OCI-LY7 (cell line): ENCODE results near the gene MGA. TPM values are rescaled to one million over a fixed set of nuclear protein-coding genes. Genes with fewer than 3 reads are reported as not detected.

Experiments used
- BruUV-seq: library from RNA; stranded (reverse); fragments of 400-500 nt; replicated peaks from 2 replicates; lab custom pipeline; 2021; lab: Mats Ljungman, UMichigan
- CTCF ChIA-PET: fragments of 300-600 bp; sonication (Branson Sonifier 250); formaldehyde crosslinking; loops from one replicate; lab custom pipeline; 2022; ENCODE audit warnings: antibody characterized with exemption; ENCODE audit not compliant: unreplicated experiment; lab: Charles Lee
- POLR2A ChIA-PET: fragments of 300-600 bp; sonication (Branson Sonifier 250); formaldehyde crosslinking; loops from one replicate; lab custom pipeline; 2022; ENCODE audit warnings: antibody characterized with exemption; lab: Charles Lee
- DNase-seq: peaks from one replicate; pipeline ENCODE4 v3.0.0-alpha.2; 2015; ENCODE audit warnings: low spot score
- H2AFZ ChIP-seq: fragments of 200-600 bp; sonication (generic), shearing (Covaris generic); 2 replicates; pipeline ENCODE4 v1.6.1; 2014; ENCODE audit warnings: mild to moderate bottlenecking, antibody characterized with exemption, low read length, moderate library complexity
- H3K27ac ChIP-seq: fragments of 200-600 bp; sonication (generic); 2 replicates; pipeline ENCODE4 v1.5.1; 2014; ENCODE audit warnings: mixed run types, low read depth, mild to moderate bottlenecking, moderate library complexity, low read length, inconsistent platforms; ENCODE audit not compliant: poor library complexity, severe bottlenecking
- H3K36me3 ChIP-seq: fragments of 200-600 bp; sonication (generic); 2 replicates; pipeline ENCODE4 v1.6.1; 2014; ENCODE audit warnings: mild to moderate bottlenecking, antibody characterized with exemption, low read length, moderate library complexity, mixed read lengths; ENCODE audit not compliant: insufficient read depth
- H3K4me1 ChIP-seq: fragments of 200-600 bp; sonication (generic); 2 replicates; pipeline ENCODE4 v1.5.1; 2014; ENCODE audit warnings: mild to moderate bottlenecking, low read length; ENCODE audit not compliant: insufficient read depth, poor library complexity, severe bottlenecking
- H3K4me2 ChIP-seq: fragments of 200-600 bp; sonication (generic); 2 replicates; pipeline ENCODE4 v1.6.1; 2014; ENCODE audit warnings: mild to moderate bottlenecking, low read length
- H3K4me3 ChIP-seq: fragments of 200-600 bp; sonication (generic); 2 replicates; pipeline ENCODE4 v1.5.1; 2014; ENCODE audit warnings: mild to moderate bottlenecking, low read depth, low read length; ENCODE audit not compliant: poor library complexity, severe bottlenecking
- H3K79me2 ChIP-seq: fragments of 200-600 bp; sonication (generic); 2 replicates; pipeline ENCODE4 v1.6.1; 2016; ENCODE audit warnings: low read depth, mild to moderate bottlenecking, low read length, moderate library complexity, mixed read lengths; ENCODE audit not compliant: insufficient read depth
- H3K9me2 ChIP-seq: fragments of 200-600 bp; sonication (generic); 2 replicates; pipeline ENCODE4 v1.6.1; 2016; ENCODE audit warnings: mild to moderate bottlenecking, low read length, mixed read lengths; ENCODE audit not compliant: insufficient read depth
- H3K9me3 ChIP-seq: fragments of 200-600 bp; sonication (generic); 2 replicates; pipeline ENCODE4 v1.6.1; 2014; ENCODE audit warnings: mild to moderate bottlenecking, mixed run types, low read length, mixed read lengths
- H4K20me1 ChIP-seq: fragments of 200-600 bp; sonication (generic); 2 replicates; pipeline ENCODE4 v1.6.1; 2014; ENCODE audit warnings: mild to moderate bottlenecking, antibody characterized with exemption, low read length, moderate library complexity, mixed read lengths; ENCODE audit not compliant: insufficient read depth
- CTCF ChIP-seq: fragments of 200-600 bp; sonication (generic); conservative IDR thresholded peaks from 2 replicates; pipeline ENCODE4 v1.5.1; 2014; ENCODE audit warnings: mild to moderate bottlenecking, antibody characterized with exemption, low read length, moderate library complexity, mixed read lengths
- EZH2phosphoT487 ChIP-seq: fragments of 200-600 bp; sonication (generic); IDR thresholded peaks from 2 replicates; pipeline ENCODE4 v1.6.1; 2018; ENCODE audit warnings: low read depth, borderline replicate concordance, mild to moderate bottlenecking, mixed run types, antibody characterized with exemption, low read length, moderate library complexity, mixed read lengths
- intact Hi-C: fragments of 100-400 bp; cut with micrococcal nuclease; formaldehyde crosslinking; loops from one replicate; pipeline ENCODE4 v1.10.0; 2022; ENCODE audit not compliant: unreplicated experiment
- total RNA-seq, 2 experiments: library from RNA; depleted of rRNA in 1 of 2; stranded (reverse); fragments of >200 nt in 1 of 2; shearing (Covaris generic) in 1 of 2; gene quantifications; 2 replicates each; pipeline ENCODE4 v1.2.3, GENCODE V29; 2014 to 2022

Gene MGA
- total RNA-seq, 2 experiments from 2014 or later, result 48.8 to 59.1 TPM

- Histone ChIP-seq H3K36me3 (peaks cover 4% of the 10 kb centered on the region; the same call in 1 of the 2 replicates), H3K4me3 (peak overlapping the region; percentile 4), H3K4me2 (peak overlapping the region; percentile 53), H3K4me1 (peaks cover 82% of the 10 kb centered on the region), H2AFZ (no peak overlapping the region; the same call in 1 of the 2 replicates), H3K79me2 (peaks cover 9% of the 10 kb centered on the region; the same call in 1 of the 2 replicates), H3K9me2 (no peaks in the 10 kb centered on the region), H3K27ac (peak overlapping the region; percentile 53), H4K20me1 (no peaks in the 10 kb centered on the region), H3K9me3 (no peaks in the 10 kb centered on the region)
- no peak for TF ChIP-seq CTCF
- no peak for TF ChIP-seq EZH2phosphoT487
- ChIA-PET CTCF (no interaction called here), POLR2A (interaction anchor here (1.5 kb wide), 1 partner anchor 9 kb away, joined by 7 read pairs; no protein-coding TSS in a partner anchor)
- intact Hi-C loops, result no loop called here
- peak; percentile 24 for DNase-seq
- no TSS peak for BruUV-seq
These were observed 119.5 kb downstream of the MGA start for GRCh38 chr15:41779662-41780157.

- H3K4me3 ChIP-seq, result peak overlapping the region; percentile 4
- no peaks in the 10 kb centered on the region for H3K9me3 ChIP-seq
- H3K27ac ChIP-seq, result peak overlapping the region; percentile 53
- peak overlapping the region; percentile 53 for H3K4me2 ChIP-seq
- no peak for DNase-seq
- peaks cover 78% of the 10 kb centered on the region for H3K4me1 ChIP-seq
- intact Hi-C loops, result no loop called here
- no peak for TF ChIP-seq EZH2phosphoT487
- H2AFZ ChIP-seq, result peak overlapping the region; percentile 30; the same call in 1 of the 2 replicates
- no peaks in the 10 kb centered on the region for H4K20me1 ChIP-seq
- ChIA-PET POLR2A (interaction anchor here (1.5 kb wide), 1 partner anchor 9 kb away, joined by 7 read pairs; no protein-coding TSS in a partner anchor), CTCF (no interaction called here)
- H3K79me2 ChIP-seq, result peaks cover 13% of the 10 kb centered on the region; the same call in 1 of the 2 replicates
- H3K9me2 ChIP-seq, result no peaks in the 10 kb centered on the region
- BruUV-seq, result no TSS peak
- peaks cover 4% of the 10 kb centered on the region; the same call in 1 of the 2 replicates for H3K36me3 ChIP-seq
These were observed 120.1 kb downstream of the MGA start for GRCh38 chr15:41780266-41780665.

- Histone ChIP-seq H3K79me2 (peaks cover 9% of the 10 kb centered on the region; the same call in 1 of the 2 replicates), H3K27ac (peak overlapping the region; percentile 53), H3K36me3 (peaks cover 4% of the 10 kb centered on the region; the same call in 1 of the 2 replicates), H3K9me2 (no peaks in the 10 kb centered on the region), H3K4me2 (peak overlapping the region; percentile 53), H3K4me1 (peaks cover 73% of the 10 kb centered on the region), H2AFZ (peak overlapping the region; percentile 30; the same call in 1 of the 2 replicates), H3K9me3 (no peaks in the 10 kb centered on the region), H4K20me1 (no peaks in the 10 kb centered on the region), H3K4me3 (no peak overlapping the region)
- no peak for DNase-seq
- TF ChIP-seq CTCF (no peak), EZH2phosphoT487 (no peak)
- no TSS peak for BruUV-seq
- intact Hi-C loops, result no loop called here
- CTCF ChIA-PET, result no interaction called here
- POLR2A ChIA-PET, result interaction anchor here (1.5 kb wide), 1 partner anchor 8 kb away, joined by 7 read pairs; no protein-coding TSS in a partner anchor
These were observed 120.5 kb downstream of the MGA start for GRCh38 chr15:41780727-41781126.
